Skeletal muscle tissue (tissue), 4 donors: Measurements from ENCODE around the gene MTHFD2L. TPM values are rescaled to one million over a fixed set of nuclear protein-coding genes. Genes with fewer than 3 reads are reported as not detected.

ENCODE experiments used
- H3K27ac ChIP-seq: one replicate; pipeline ENCODE4 v1.7.0; 2013; ENCODE audit warnings: mild to moderate bottlenecking, low read depth, low read length, inconsistent platforms
- H3K27me3 ChIP-seq, 3 donors: one replicate each; pipeline ENCODE4 v1.7.0; 2013; ENCODE audit warnings: low read length in 3 of 3; ENCODE audit not compliant: control insufficient read depth in 3 of 3, insufficient read depth in 3 of 3
- H3K36me3 ChIP-seq, 3 donors: one replicate each; pipeline ENCODE4 v1.7.0; 2013; ENCODE audit warnings: low read length in 3 of 3; ENCODE audit not compliant: control insufficient read depth in 3 of 3, insufficient read depth in 3 of 3
- H3K4me1 ChIP-seq, 3 donors: one replicate each; pipeline ENCODE4 v1.7.0; 2013; ENCODE audit warnings: low read length in 3 of 3, mild to moderate bottlenecking in 3 of 3; ENCODE audit not compliant: control insufficient read depth in 3 of 3, insufficient read depth in 3 of 3
- H3K4me3 ChIP-seq, 3 donors: one replicate each; pipeline ENCODE4 v1.7.0; 2013; ENCODE audit warnings: low read length in 3 of 3
- H3K9ac ChIP-seq, 3 donors: one replicate each; pipeline ENCODE4 v1.7.0; 2013; ENCODE audit warnings: low read length in 3 of 3, mild to moderate bottlenecking in 3 of 3, moderate library complexity in 2 of 3, low read depth in 1 of 3
- H3K9me3 ChIP-seq, 3 donors: one replicate each; pipeline ENCODE4 v1.7.0; 2013; ENCODE audit warnings: low read length in 3 of 3; ENCODE audit not compliant: control insufficient read depth in 3 of 3
- total RNA-seq: library from RNA; depleted of rRNA; stranded (reverse); fragments of >200 nt; gene quantifications from one replicate; pipeline ENCODE4 v1.2.3, GENCODE V29; 2014
- donor health status: Osteomylitis.

Gene MTHFD2L
- total RNA-seq, 1 donor from 2014 or later: 20.9 TPM

DNA sequence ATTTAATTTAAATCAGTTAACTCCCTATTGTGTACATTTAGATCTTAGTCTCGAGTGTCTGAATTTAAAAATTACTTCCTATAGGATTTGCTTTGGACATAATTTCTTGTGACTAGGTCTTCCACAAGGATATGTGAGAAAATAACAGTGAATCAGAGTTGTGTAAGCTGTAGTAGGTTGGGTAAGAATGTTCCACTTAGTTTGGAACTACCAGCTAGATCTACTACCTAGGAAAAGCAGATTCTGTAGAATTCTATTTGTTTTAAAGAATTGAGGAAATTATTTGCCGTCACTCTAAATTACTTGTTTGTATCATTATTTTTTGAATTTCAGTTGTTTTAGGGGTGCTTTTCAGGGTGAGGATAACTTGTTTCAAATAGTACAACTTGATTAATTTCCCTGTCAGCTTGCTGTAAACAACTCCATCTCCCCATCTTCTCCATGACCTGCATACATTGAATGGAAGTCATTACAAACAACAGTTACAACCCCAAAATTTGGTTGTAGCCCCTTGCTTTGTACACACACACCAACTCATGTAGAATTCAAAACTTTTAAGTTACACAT lies 1.3 kb downstream of the MTHFD2L start:
- H3K27ac ChIP-seq: peak overlapping the region; percentile 81
- H3K4me3 ChIP-seq: peak overlapping the region; percentile 80 to 86 (median 83)
- peak overlapping the region in 2 of 3 donors; percentile 79 to 88 for H3K9ac ChIP-seq
- H3K9me3 ChIP-seq: no peaks in the 10 kb centered on the region
- H3K4me1 ChIP-seq: peaks cover 6 to 9% (median 7%) of the 10 kb centered on the region in 3 donors
- H3K27me3 ChIP-seq: no peaks in the 10 kb centered on the region
- peaks cover 4 to 7% (median 5%) of the 10 kb centered on the region in 3 donors for H3K36me3 ChIP-seq

DNA sequence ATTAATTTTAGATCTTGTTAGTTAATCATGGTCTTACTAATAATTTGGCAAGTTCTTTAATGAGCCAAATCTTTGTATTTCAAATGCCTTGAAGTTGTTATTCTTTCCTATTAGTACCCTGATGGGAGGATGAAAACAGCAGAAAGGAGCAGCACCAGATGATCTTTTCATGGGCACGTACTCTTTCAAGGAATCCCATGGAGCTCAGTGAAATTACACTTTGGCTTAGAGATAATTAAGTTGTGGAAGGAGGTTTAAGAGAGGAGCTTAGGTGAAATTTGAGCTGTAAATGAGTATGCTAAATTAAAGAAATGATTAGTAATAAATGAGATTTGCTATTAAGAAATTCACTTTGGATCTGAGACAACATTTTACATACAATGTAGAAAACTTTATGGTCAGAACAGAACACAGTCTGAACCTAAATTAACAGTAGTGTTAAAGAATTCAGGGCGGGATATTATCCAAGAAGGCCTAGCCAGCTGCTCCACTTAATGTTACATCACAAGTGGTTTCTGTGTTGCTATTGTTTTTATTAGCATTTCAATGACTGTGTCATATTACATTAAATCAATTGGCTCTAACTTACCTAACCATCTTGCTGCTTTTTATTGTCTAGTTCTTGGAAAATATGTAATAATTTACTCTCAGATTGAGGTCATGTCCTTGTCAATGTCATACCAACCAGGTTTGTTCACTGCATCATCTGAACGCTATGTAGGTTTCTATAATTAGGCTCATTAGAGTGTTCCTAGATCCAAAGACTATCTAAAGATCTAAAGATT lies 3.9 kb downstream of the MTHFD2L start:
- Histone ChIP-seq H3K4me3 (no peak overlapping the region), H3K36me3 (peaks cover 5 to 9% (median 7%) of the 10 kb centered on the region in 3 donors), H3K9me3 (no peaks in the 10 kb centered on the region), H3K27me3 (no peaks in the 10 kb centered on the region), H3K4me1 (peaks cover 6 to 9% (median 7%) of the 10 kb centered on the region in 3 donors), H3K9ac (no peak overlapping the region), H3K27ac (peak overlapping the region; percentile 42)

DNA sequence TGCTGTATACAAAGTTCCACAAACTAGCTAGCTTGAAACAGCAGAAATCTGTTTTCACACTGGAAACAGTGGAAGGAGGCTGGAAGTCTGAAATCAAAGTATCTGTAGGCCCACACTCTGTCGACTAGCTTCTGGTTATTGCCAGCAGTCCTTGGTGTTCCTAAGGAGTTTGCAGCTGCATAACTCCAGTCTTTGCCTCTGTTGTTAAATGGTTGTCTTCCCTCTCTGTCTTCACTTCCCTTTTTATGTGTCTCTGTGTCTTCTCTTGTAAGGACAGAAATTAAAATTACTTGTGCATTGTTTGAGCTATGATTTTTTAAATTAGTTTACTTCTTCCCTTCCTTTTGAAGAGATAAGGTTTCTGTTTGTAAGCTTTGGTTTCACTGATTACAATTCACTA lies 8.2 kb downstream of the MTHFD2L start:
- no peaks in the 10 kb centered on the region for H3K27me3 ChIP-seq
- no peak overlapping the region for H3K9ac ChIP-seq
- H3K4me1 ChIP-seq: peaks cover 0 to 4% (median 3%) of the 10 kb centered on the region in 3 donors
- peaks cover 0 to 5% (median 0%) of the 10 kb centered on the region in 3 donors for H3K36me3 ChIP-seq
- H3K9me3 ChIP-seq: no peaks in the 10 kb centered on the region
- H3K4me3 ChIP-seq: no peak overlapping the region
- H3K27ac ChIP-seq: no peak overlapping the region

DNA sequence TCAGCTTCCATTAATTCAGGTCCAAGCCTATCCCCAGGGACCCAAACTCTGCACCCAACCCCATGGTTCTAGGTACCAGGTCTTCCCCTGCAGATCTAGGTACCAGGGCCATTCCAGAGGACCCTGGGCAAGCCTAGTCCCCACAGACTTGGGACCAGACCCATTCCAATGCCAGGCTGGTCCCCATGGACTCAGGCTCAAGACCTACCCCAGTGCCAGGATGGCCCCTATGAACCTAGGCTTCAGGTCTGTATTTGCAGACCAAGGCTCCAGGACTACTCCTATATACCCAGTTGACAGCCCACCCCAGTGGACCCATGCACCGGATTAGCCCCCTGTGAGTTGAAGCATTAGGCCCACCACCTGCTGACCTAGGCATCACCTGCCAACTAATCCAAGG lies 8.9 kb downstream of the MTHFD2L start:
- peaks cover 0 to 4% (median 3%) of the 10 kb centered on the region in 3 donors for H3K4me1 ChIP-seq
- H3K27ac ChIP-seq: no peak overlapping the region
- no peaks in the 10 kb centered on the region for H3K9me3 ChIP-seq
- H3K36me3 ChIP-seq: peaks cover 0 to 5% (median 0%) of the 10 kb centered on the region in 3 donors
- H3K4me3 ChIP-seq: no peak overlapping the region
- no peak overlapping the region for H3K9ac ChIP-seq
- no peaks in the 10 kb centered on the region for H3K27me3 ChIP-seq

DNA sequence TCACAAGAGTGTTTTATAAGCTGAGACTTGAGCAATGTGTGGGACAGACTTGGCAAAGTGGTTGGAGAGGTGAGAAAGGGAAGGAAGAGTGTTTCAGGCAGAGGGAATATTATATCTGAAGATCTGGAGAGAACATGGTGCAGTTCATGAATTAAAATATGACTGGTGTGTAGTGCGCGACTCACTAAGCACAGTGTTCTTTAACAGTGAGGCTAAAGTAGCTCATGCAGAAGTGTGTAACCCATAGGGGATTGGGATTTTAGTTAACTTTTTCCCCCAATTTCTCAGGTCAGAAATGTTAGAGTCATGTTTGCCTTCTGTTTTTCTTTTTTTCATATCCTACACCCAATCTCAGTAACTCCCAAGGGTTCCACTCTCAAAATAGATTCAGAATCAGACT lies 9.7 kb downstream of the MTHFD2L start:
- H3K9ac ChIP-seq: no peak overlapping the region
- H3K4me1 ChIP-seq: peaks cover 0 to 3% (median 1%) of the 10 kb centered on the region in 3 donors
- H3K27me3 ChIP-seq: no peaks in the 10 kb centered on the region
- no peak overlapping the region for H3K4me3 ChIP-seq
- H3K36me3 ChIP-seq: peaks cover 0 to 5% (median 0%) of the 10 kb centered on the region in 3 donors
- no peaks in the 10 kb centered on the region for H3K9me3 ChIP-seq
- H3K27ac ChIP-seq: no peak overlapping the region

DNA sequence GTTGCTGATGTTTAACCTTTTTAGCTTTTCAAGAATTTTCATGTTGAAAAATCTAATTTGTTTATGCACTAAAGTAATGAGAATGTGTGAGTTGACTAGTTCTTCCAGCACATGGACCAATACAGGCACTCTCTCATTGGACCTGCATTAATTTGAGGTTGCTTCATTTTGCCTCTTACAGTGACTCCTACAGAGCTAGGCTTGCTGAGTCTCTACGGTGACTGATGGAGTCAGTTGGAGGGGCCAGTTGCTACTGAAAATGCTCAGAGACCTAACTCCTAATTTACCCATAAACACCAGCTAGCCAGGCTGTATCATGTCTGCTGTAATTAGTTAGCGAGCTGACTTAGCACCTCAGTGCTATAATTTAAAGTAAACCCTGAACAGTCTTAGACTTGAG lies 10.9 kb downstream of the MTHFD2L start:
- Histone ChIP-seq H3K4me3 (no peak overlapping the region), H3K4me1 (peaks cover 0 to 3% (median 0%) of the 10 kb centered on the region in 3 donors), H3K27me3 (no peaks in the 10 kb centered on the region), H3K9me3 (no peaks in the 10 kb centered on the region), H3K9ac (no peak overlapping the region), H3K36me3 (peaks cover 0 to 5% (median 0%) of the 10 kb centered on the region in 3 donors), H3K27ac (no peak overlapping the region)

DNA sequence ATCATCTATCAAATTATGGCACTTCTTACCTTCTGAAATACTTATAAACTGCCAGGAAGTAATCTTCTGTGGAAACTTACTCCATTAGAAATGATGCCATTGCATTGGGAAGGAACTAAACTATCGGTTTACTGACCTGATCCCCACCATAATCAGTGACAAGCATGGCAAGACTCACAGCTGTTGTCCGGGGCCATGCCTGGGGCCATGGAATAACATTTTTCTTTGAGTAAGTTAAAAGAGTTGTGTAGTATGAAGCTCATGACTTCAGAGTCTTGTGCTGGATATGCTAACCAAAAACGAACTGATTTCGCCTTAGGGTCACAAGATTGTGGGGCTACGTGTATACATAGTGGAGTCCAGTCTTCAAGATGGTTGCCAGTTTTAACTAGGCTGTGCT lies 15.4 kb downstream of the MTHFD2L start:
- Histone ChIP-seq H3K9ac (no peak overlapping the region), H3K27ac (no peak overlapping the region), H3K36me3 (no peaks in the 10 kb centered on the region)

DNA sequence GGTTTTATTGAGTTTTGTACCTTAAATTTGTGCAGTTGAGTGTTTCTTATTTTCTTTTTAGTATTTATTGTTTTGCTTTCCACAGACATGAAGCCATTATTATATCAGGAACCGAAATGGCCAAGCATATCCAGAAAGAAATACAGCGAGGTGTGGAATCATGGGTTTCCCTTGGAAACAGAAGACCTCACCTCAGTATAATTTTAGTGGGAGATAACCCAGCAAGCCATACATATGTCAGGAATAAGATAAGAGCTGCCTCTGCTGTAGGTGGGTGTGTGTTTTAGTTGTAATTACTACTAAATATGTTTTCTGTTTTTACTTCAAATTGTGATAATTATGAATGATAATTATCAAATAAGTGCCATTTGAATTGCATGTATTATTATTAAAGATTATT lies 16.5 kb downstream of the MTHFD2L start:
- Histone ChIP-seq H3K27ac (no peak overlapping the region), H3K27me3 (no peaks in the 10 kb centered on the region), H3K36me3 (no peaks in the 10 kb centered on the region), H3K9ac (no peak overlapping the region), H3K4me3 (no peak overlapping the region), H3K9me3 (no peaks in the 10 kb centered on the region), H3K4me1 (no peaks in the 10 kb centered on the region)

More for the DNA sequence above, 15.4 kb downstream of the MTHFD2L start:
- Histone ChIP-seq H3K4me1 (peaks cover 0 to 3% (median 0%) of the 10 kb centered on the region in 3 donors), H3K4me3 (no peak overlapping the region), H3K27me3 (no peaks in the 10 kb centered on the region), H3K9me3 (no peaks in the 10 kb centered on the region)

DNA sequence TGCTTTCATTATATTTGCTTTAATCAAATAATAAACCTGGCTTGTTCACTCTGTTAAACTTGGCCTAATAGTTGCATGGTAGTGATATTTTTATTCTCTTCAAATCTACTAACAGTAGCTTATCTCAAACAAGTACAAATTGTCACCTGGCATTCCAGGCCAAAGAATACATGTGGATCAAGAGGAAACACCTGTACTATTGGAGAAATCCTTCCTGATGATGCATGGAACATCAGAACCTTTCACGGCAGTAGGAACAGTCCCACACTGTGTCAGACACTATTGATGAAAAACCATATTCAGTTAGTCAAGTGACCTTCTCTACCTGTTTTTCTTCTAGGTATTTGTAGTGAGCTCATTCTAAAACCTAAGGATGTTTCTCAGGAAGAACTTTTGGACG lies 17.0 kb downstream of the MTHFD2L start:
- Histone ChIP-seq H3K4me1 (no peaks in the 10 kb centered on the region), H3K9me3 (no peaks in the 10 kb centered on the region), H3K36me3 (no peaks in the 10 kb centered on the region), H3K4me3 (no peak overlapping the region), H3K27me3 (no peaks in the 10 kb centered on the region), H3K27ac (no peak overlapping the region), H3K9ac (no peak overlapping the region)

DNA sequence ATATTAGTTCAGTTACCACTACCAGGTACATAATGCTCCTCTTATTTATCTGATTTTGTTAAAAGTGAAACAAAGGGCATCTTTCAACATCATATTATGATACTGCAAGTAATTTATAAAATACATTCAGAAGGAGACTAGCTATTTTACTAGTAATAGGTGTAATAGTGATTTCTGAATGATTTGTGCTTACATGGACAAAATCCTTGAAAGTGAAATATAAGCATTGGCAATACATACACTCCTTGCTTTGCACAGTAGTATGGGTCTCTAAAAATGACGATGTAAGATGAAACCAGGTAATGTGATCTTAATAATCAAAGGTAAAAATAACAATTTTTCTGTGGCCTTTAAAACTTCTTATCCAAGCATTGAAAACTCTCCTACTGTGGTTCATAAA lies 17.5 kb downstream of the MTHFD2L start:
- Histone ChIP-seq H3K4me3 (no peak overlapping the region), H3K9ac (no peak overlapping the region), H3K9me3 (no peaks in the 10 kb centered on the region), H3K4me1 (no peaks in the 10 kb centered on the region), H3K27ac (no peak overlapping the region), H3K36me3 (no peaks in the 10 kb centered on the region), H3K27me3 (no peaks in the 10 kb centered on the region)
